Transverse colon (tissue), 4 donors: ENCODE measurements around the gene RIMBP2. TPM values are rescaled to one million over a fixed set of nuclear protein-coding genes. Genes with fewer than 3 reads are reported as not detected.

Source experiments
- DNase-seq: peaks from one replicate; pipeline ENCODE4 v3.0.0-alpha.2; 2019
- H3K27ac ChIP-seq, 4 donors: fragments of 200-600 bp; sonication (generic); 2 replicates each; pipeline ENCODE4 v1.5.1; 2016 to 2018; ENCODE audit warnings: inconsistent platforms in 4 of 4
- H3K27me3 ChIP-seq: fragments of 200-600 bp; sonication (generic); 2 replicates; pipeline ENCODE4 v1.5.1; 2017; ENCODE audit warnings: inconsistent platforms
- H3K36me3 ChIP-seq, 4 donors: fragments of 200-600 bp; sonication (generic); 2 replicates each; pipeline ENCODE4 v1.5.1; 2017 to 2019; ENCODE audit warnings: inconsistent platforms in 4 of 4
- H3K4me1 ChIP-seq, 4 donors: fragments of 200-600 bp; sonication (generic); 2 replicates each; pipeline ENCODE4 v1.5.1; 2017 to 2020; ENCODE audit warnings: inconsistent platforms in 4 of 4
- H3K4me3 ChIP-seq, 4 donors: fragments of 200-600 bp; sonication (generic); 1 replicate in 1 of 4; 2 replicates in 3 of 4; pipeline versions ENCODE4 v1.5.1 to v1.6.1; 2017 to 2019; ENCODE audit warnings: inconsistent platforms in 4 of 4
- H3K9me3 ChIP-seq, 2 donors: fragments of 200-600 bp; sonication (generic); 2 replicates each; pipeline ENCODE4 v1.5.1; 2017 to 2019; ENCODE audit warnings: inconsistent platforms in 2 of 2
- EP300 ChIP-seq: sonication (generic); formaldehyde crosslinking; IDR thresholded peaks from one replicate; pipeline ENCODE4 v1.6.1; 2017; ENCODE audit warnings: antibody characterized with exemption, low read depth
- POLR2A ChIP-seq: fragments of 450-650 bp; IDR thresholded peaks from one replicate; pipeline ENCODE4 v1.6.1; 2016; ENCODE audit warnings: antibody characterized with exemption, mild to moderate bottlenecking, moderate library complexity
- POLR2AphosphoS5 ChIP-seq, 3 donors: sonication (generic); formaldehyde crosslinking; IDR thresholded peaks; one replicate each; pipeline ENCODE4 v1.6.1; 2016; ENCODE audit warnings: antibody characterized with exemption in 3 of 3
- WGBS, 2 donors: methylation state at CpG; one replicate each; pipeline ENCODE4 v1.1.5; 2018; ENCODE audit warnings: low coverage in 1 of 2; 5-methylcytosine and 5-hydroxymethylcytosine counted together
- in situ Hi-C, 4 donors: fragments of 200-750 bp; cut with MboI; loops; one replicate each; pipeline versions ENCODE4 v1.15.0 to v1.15.1; 2017; ENCODE audit warnings: low sequenced_read_pairs in 3 of 4, low pct_ligation_motif_present in 1 of 4, low pct_unique_long_range_greater_than_20kb in 1 of 4
- intact Hi-C: fragments of 100-400 bp; cut with DNase I; formaldehyde crosslinking; loops from one replicate; pipeline ENCODE4 v1.15.1; 2023; ENCODE audit warnings: low total_unique reads
- total RNA-seq, 4 donors: library from RNA; depleted of rRNA; stranded (reverse); fragments of >200 nt; gene quantifications; one replicate each; pipeline ENCODE4 v1.1.0, GENCODE V29; 2016
- TF ChIP-seq, protein P1 (sequence below), 5 experiments: fragments of 200-600 bp in 3 of 5; fragments of 450-650 bp in 2 of 5; sonication (generic) in 3 of 5; IDR thresholded peaks; 1 replicate in 2 of 5; 2 replicates in 3 of 5; pipeline ENCODE4 v1.5.1; 2016 to 2017; ENCODE audit warnings: antibody characterized with exemption in 5 of 5, inconsistent platforms in 3 of 5, mild to moderate bottlenecking in 2 of 5, moderate library complexity in 1 of 5

Gene RIMBP2
- total RNA-seq, 4 donors from 2014 or later: 2.9 to 17.3 (median 4.3) TPM

DNA sequence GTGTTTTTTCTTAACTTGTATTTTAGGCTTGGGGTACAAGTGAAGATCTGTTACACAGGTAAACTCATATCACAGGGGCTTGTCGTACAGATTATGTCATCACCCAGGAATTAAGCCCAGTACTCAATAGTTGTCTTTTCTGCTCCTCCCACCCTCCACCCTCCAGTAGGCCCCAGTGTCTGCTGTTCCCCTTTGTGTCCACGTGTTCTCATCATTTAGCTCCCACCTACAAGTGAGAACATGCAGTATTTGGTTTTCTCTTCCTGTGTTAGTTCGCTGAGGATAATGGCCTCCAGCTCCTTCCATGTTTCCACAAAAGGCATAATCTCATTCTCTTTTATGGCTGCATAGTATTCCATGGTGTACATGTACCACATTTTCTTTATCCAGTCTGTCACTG is 166.7 kb downstream of the RIMBP2 start:
- no peak overlapping the region for H3K4me3 ChIP-seq
- H3K27ac ChIP-seq: no peak overlapping the region
- no peaks in the 10 kb centered on the region for H3K36me3 ChIP-seq
- WGBS, 2 donors: 60 to 70% methylated on average over 1 to 3 of the region's 3 CpGs
- no peaks in the 10 kb centered on the region for H3K4me1 ChIP-seq
- no peaks in the 10 kb centered on the region for H3K27me3 ChIP-seq
- no peak for DNase-seq
- no peak for TF ChIP-seq EP300
- no peak for TF ChIP-seq POLR2A
- TF ChIP-seq, protein P1, sequence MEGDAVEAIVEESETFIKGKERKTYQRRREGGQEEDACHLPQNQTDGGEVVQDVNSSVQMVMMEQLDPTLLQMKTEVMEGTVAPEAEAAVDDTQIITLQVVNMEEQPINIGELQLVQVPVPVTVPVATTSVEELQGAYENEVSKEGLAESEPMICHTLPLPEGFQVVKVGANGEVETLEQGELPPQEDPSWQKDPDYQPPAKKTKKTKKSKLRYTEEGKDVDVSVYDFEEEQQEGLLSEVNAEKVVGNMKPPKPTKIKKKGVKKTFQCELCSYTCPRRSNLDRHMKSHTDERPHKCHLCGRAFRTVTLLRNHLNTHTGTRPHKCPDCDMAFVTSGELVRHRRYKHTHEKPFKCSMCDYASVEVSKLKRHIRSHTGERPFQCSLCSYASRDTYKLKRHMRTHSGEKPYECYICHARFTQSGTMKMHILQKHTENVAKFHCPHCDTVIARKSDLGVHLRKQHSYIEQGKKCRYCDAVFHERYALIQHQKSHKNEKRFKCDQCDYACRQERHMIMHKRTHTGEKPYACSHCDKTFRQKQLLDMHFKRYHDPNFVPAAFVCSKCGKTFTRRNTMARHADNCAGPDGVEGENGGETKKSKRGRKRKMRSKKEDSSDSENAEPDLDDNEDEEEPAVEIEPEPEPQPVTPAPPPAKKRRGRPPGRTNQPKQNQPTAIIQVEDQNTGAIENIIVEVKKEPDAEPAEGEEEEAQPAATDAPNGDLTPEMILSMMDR (IDR thresholded peaks at IDR 0.05): no peak
- TF ChIP-seq POLR2AphosphoS5 (IDR thresholded peaks at IDR 0.05): no peak
- in situ Hi-C loops (no loop called here), intact Hi-C loops (no loop called here)
- H3K9me3 ChIP-seq: no peaks in the 10 kb centered on the region

DNA sequence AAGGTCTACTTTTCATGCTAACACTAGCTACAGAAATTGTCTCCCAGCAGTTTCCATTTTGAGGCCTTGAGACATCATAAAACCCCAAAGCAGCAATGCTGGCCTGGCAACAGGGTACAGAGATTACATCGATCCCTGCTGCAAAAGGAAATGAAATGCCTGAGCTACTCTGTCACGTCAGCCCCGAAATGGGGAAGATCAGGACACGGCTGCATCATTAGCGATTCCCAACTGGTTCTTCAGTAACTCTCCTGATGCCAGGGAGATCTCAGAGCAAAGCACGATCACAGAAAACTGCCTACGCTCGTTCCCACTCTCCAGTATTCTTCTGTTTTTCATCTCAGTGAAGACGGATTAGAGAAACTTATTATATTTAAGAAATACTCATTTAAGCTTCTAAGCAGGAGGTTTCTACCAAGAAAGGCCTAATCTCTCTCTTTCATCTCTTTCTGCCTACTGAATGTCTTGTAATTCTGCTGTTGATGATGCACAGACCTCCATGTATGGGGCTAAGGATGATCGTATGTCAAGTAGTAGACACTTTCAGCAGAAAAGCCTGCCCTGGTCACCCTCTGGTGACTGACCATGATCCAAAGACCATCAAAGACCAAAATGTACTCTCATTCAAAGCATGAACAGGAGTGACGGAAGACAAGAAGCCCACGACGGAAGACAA is 168.5 kb downstream of the RIMBP2 start:
- H3K27ac ChIP-seq: no peak overlapping the region
- H3K9me3 ChIP-seq: no peaks in the 10 kb centered on the region
- TF ChIP-seq POLR2A (no peak), EP300 (no peak), POLR2AphosphoS5 (IDR thresholded peaks at IDR 0.05) (no peak)
- TF ChIP-seq, protein P1 (IDR thresholded peaks at IDR 0.05): no peak
- H3K36me3 ChIP-seq: no peaks in the 10 kb centered on the region
- DNase-seq: no peak
- intact Hi-C loops (no loop called here), in situ Hi-C loops (no loop called here)
- no peaks in the 10 kb centered on the region for H3K4me1 ChIP-seq
- H3K4me3 ChIP-seq: no peak overlapping the region
- 82 to 88% methylated on average over 7 to 13 of the region's 13 CpGs for WGBS, 2 donors
- H3K27me3 ChIP-seq: no peaks in the 10 kb centered on the region

DNA sequence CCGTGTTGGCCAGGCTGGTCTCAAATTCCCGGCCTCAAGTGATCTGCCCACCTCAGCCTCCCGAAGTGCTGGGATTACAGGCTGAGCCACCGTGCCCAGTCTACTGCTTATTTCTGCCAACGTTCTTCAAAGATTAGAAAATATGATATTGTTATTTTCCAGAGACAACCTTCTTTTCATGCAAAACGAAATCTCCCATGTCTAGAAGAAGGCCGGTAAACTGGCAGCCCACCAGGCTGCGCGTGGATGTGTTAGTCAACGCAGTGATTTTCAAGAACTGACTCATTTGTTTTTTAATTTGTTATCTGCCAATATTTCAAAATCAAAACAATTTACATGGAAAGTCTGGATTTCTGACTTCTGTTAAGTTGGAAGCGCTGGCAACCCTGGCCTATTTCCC is 169.6 kb downstream of the RIMBP2 start:
- WGBS, 2 donors: 83 to 85% methylated on average over 6 to 11 of the region's 11 CpGs
- in situ Hi-C loops (no loop called here), intact Hi-C loops (no loop called here)
- TF ChIP-seq, protein P1 (IDR thresholded peaks at IDR 0.05): no peak
- TF ChIP-seq POLR2A (no peak), POLR2AphosphoS5 (IDR thresholded peaks at IDR 0.05) (no peak), EP300 (no peak)
- no peaks in the 10 kb centered on the region for H3K36me3 ChIP-seq
- H3K9me3 ChIP-seq: no peaks in the 10 kb centered on the region
- no peak for DNase-seq
- H3K27me3 ChIP-seq: no peaks in the 10 kb centered on the region
- H3K4me1 ChIP-seq: no peaks in the 10 kb centered on the region
- H3K4me3 ChIP-seq: no peak overlapping the region
- H3K27ac ChIP-seq: no peak overlapping the region

DNA sequence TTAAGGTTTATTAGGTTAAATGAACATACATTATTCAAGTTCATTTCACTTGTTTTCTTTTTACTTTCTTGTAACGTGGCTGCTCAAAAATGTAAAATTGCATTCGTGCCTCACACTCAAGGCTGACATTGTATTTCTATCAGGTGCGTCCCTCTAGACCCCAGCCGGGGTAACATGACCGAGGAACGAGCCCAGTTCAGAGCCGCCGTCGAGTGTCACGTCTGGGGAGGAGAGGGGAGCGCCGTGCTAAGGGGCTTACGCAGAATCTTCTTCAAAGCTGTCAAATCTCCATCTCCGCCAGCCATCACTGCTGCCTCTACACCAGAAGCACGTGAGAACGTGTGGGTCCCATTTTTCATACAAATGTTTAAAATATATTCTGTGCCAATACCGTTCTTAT is 170.6 kb downstream of the RIMBP2 start:
- in situ Hi-C loops: no loop called here
- WGBS, 2 donors: 72 to 86% methylated on average over 5 to 17 of the region's 17 CpGs
- TF ChIP-seq, protein P1 (IDR thresholded peaks at IDR 0.05): no peak
- TF ChIP-seq POLR2AphosphoS5 (IDR thresholded peaks at IDR 0.05) (no peak), POLR2A (no peak), EP300 (no peak)
- Histone ChIP-seq H3K4me1 (no peaks in the 10 kb centered on the region), H3K27me3 (no peaks in the 10 kb centered on the region), H3K36me3 (no peaks in the 10 kb centered on the region), H3K4me3 (no peak overlapping the region), H3K9me3 (no peaks in the 10 kb centered on the region), H3K27ac (no peak overlapping the region)
- DNase-seq: no peak
- intact Hi-C loops: no loop called here
